ENCODE results near the gene TSPAN11. TPM values are rescaled to one million over a fixed set of nuclear protein-coding genes. Genes with fewer than 3 reads are reported as not detected.

Gene TSPAN11
- total and polyA plus RNA-seq, 2 donors (not counting 3 experiments of a cell fraction or from before 2014, with no cell fraction given): 2.1 to 3.9 TPM

- FAIRE-seq (peak; percentile 77), DNase-seq (ENCODE audit: low read depth, low spot score) (peak; percentile 52)
- peaks cover 35% of the 10 kb centered on the region for H3K4me1 ChIP-seq (ENCODE audit: control insufficient read depth, extremely low read depth, insufficient read depth, low read length)
- no peaks in the 10 kb centered on the region for H3K27me3 ChIP-seq (ENCODE audit: control insufficient read depth in 2 of 2, insufficient read depth in 2 of 2, low read length in 2 of 2)
- BruUV-seq (replicated peaks): no TSS peak
- H3K9me1 ChIP-seq (replicated peaks; ENCODE audit: control insufficient read depth, extremely low read depth, insufficient read depth, low read length): no peaks in the 10 kb centered on the region
- intact Hi-C loops (cut with micrococcal nuclease): no loop called here
- H3K9me3 ChIP-seq (replicated peaks; ENCODE audit: control insufficient read depth, insufficient read depth, low read length): no peaks in the 10 kb centered on the region
- ChIA-PET POLR2A (no interaction called here), CTCF (interaction anchor here (0.9 to 3.6 kb wide), 14 partner anchors 8 to 230 kb away, joined by 3 to 18 read pairs (median 4); no protein-coding TSS in a partner anchor)
- H4K20me1 ChIP-seq (replicated peaks; ENCODE audit: control insufficient read depth, extremely low read depth, insufficient read depth, low read length): no peaks in the 10 kb centered on the region
- H3K4me3 ChIP-seq (replicated peaks in 1 of 3; ENCODE audit: insufficient read depth in 1 of 3, low read depth in 1 of 3, low read length in 3 of 3): no peak overlapping the region
- no peaks in the 10 kb centered on the region for H3K36me3 ChIP-seq (ENCODE audit: control insufficient read depth in 2 of 2, extremely low read depth in 1 of 2, insufficient read depth in 2 of 2, low read length in 2 of 2)
- H2AFZ ChIP-seq (ENCODE audit: low read depth, low read length): peak overlapping the region; percentile 8
- H3K9ac ChIP-seq (replicated peaks; ENCODE audit: extremely low read depth, insufficient read depth, low read length): no peak overlapping the region
- dilution Hi-C loops (cut with MboI; ENCODE audit: extremely low pct_ligation_motif_present, low sequenced_read_pairs): no loop called here
- no peak overlapping the region for H3K4me2 ChIP-seq (ENCODE audit: insufficient read depth, low read length)
- H3K79me2 ChIP-seq (ENCODE audit: control insufficient read depth, insufficient read depth, low read length): no peaks in the 10 kb centered on the region
- H3K27ac ChIP-seq (ENCODE audit: insufficient read depth, low read depth, low read length): no peak overlapping the region
- TF ChIP-seq FOS (IDR thresholded peaks at IDR 0.05; ENCODE audit: borderline replicate concordance, insufficient read depth, low read length) (peak; percentile 67), GATA2 (IDR thresholded peaks at IDR 0.05; ENCODE audit: insufficient read depth, insufficient read length, low read depth, low read length) (peak; percentile 86), JUN (IDR thresholded peaks at IDR 0.05; ENCODE audit: borderline replicate concordance, insufficient read depth, insufficient read length, low read depth) (no peak), POLR2AphosphoS5 (IDR thresholded peaks at IDR 0.05; ENCODE audit: insufficient read depth, low read depth, low read length) (no peak)
Observed at GRCh38 chr12:31021809-31022494, 95.4 kb downstream of the TSPAN11 start.

DNA sequence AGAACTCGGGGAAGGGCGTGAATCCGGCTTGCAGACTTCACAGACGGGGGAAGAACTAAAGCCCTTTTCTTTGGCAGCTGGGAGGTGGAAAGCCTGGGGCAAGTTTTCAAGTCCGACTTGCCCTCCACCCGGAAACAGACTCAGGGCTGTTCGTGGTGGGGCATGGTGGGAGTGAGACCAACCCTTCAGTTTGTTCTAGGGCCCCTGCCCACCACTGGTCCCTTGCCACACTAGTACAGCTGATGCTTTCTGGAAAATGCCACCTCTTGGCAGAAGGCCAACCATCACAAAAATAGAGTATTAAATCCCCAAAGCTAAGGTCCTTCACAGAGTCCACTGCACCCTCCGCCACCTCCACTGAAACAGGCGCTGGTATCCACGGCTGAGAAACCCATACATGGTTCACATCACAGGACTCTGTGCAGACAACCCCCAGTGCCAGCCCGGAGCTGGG is 96.8 kb downstream of the TSPAN11 start:
- H3K36me3 ChIP-seq (ENCODE audit: control insufficient read depth in 2 of 2, extremely low read depth in 1 of 2, insufficient read depth in 2 of 2, low read length in 2 of 2): no peaks in the 10 kb centered on the region
- no peak overlapping the region for H3K4me2 ChIP-seq (ENCODE audit: insufficient read depth, low read length)
- peak overlapping the region; percentile 14 for H3K27ac ChIP-seq (ENCODE audit: insufficient read depth, low read depth, low read length)
- H3K9ac ChIP-seq (replicated peaks; ENCODE audit: extremely low read depth, insufficient read depth, low read length): no peak overlapping the region
- peak overlapping the region; percentile 38 for H2AFZ ChIP-seq (ENCODE audit: low read depth, low read length)
- no TSS peak for BruUV-seq (replicated peaks)
- no peaks in the 10 kb centered on the region for H3K9me3 ChIP-seq (replicated peaks; ENCODE audit: control insufficient read depth, insufficient read depth, low read length)
- H3K4me1 ChIP-seq (ENCODE audit: control insufficient read depth, extremely low read depth, insufficient read depth, low read length): peaks cover 28% of the 10 kb centered on the region
- H4K20me1 ChIP-seq (replicated peaks; ENCODE audit: control insufficient read depth, extremely low read depth, insufficient read depth, low read length): no peaks in the 10 kb centered on the region
- no peak overlapping the region for H3K4me3 ChIP-seq (replicated peaks in 1 of 3; ENCODE audit: insufficient read depth in 1 of 3, low read depth in 1 of 3, low read length in 3 of 3)
- POLR2A ChIA-PET: no interaction called here
- CTCF ChIA-PET: interaction anchor here (1.4 to 3.6 kb wide), 3 partner anchors 23 to 228 kb away, joined by 3 to 18 read pairs (median 6); no protein-coding TSS in a partner anchor
- FAIRE-seq: no peak
- H3K79me2 ChIP-seq (ENCODE audit: control insufficient read depth, insufficient read depth, low read length): no peaks in the 10 kb centered on the region
- no peaks in the 10 kb centered on the region for H3K27me3 ChIP-seq (ENCODE audit: control insufficient read depth in 2 of 2, insufficient read depth in 2 of 2, low read length in 2 of 2)
- DNase-seq (ENCODE audit: low read depth, low spot score): no peak
- dilution Hi-C loops (cut with MboI; ENCODE audit: extremely low pct_ligation_motif_present, low sequenced_read_pairs): no loop called here
- intact Hi-C loops (cut with micrococcal nuclease): no loop called here
- TF ChIP-seq POLR2A (IDR thresholded peaks at IDR 0.05; ENCODE audit: low read depth, low read length): no peak
- no peak for TF ChIP-seq EZH2 (IDR thresholded peaks at IDR 0.05; ENCODE audit: borderline replicate concordance, low read depth, low read length, severe bottlenecking)
- TF ChIP-seq, protein P1, sequence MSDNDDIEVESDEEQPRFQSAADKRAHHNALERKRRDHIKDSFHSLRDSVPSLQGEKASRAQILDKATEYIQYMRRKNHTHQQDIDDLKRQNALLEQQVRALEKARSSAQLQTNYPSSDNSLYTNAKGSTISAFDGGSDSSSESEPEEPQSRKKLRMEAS (IDR thresholded peaks at IDR 0.05; ENCODE audit: insufficient read depth, insufficient read length): no peak
- no peak for TF ChIP-seq POLR2AphosphoS5 (IDR thresholded peaks at IDR 0.05; ENCODE audit: insufficient read depth, low read depth, low read length)
- no peak for TF ChIP-seq GATA2 (IDR thresholded peaks at IDR 0.05; ENCODE audit: insufficient read depth, insufficient read length, low read depth, low read length)
- no peak for TF ChIP-seq MYC (IDR thresholded peaks at IDR 0.05; ENCODE audit: low read depth, low read length)
- no peak for TF ChIP-seq JUN (IDR thresholded peaks at IDR 0.05; ENCODE audit: borderline replicate concordance, insufficient read depth, insufficient read length, low read depth)
- TF ChIP-seq FOS (IDR thresholded peaks at IDR 0.05; ENCODE audit: borderline replicate concordance, insufficient read depth, low read length): no peak
- no peak for TF ChIP-seq CTCF (IDR thresholded peaks at IDR 0.05; ENCODE audit: extremely low read depth in 1 of 2, insufficient read depth in 1 of 2, low read depth in 1 of 2, low read length in 2 of 2)
- H3K9me1 ChIP-seq (replicated peaks; ENCODE audit: control insufficient read depth, extremely low read depth, insufficient read depth, low read length): no peaks in the 10 kb centered on the region
